Esophagus muscularis mucosa (tissue), 4 donors: Measurements from ENCODE around the gene KRTDAP. TPM values are rescaled to one million over a fixed set of nuclear protein-coding genes. Genes with fewer than 3 reads are reported as not detected.

Source experiments
- DNase-seq: peaks from one replicate; pipeline ENCODE4 v3.0.0-alpha.2; 2017; ENCODE audit errors: extremely low spot score
- H3K27ac ChIP-seq, 4 donors: fragments of 200-600 bp; sonication (generic); replicated peaks in 1 of 4; 1 replicate in 3 of 4; 2 replicates in 1 of 4; pipeline ENCODE4 v1.5.1; 2016 to 2019; ENCODE audit warnings: mild to moderate bottlenecking in 1 of 4
- H3K27me3 ChIP-seq, 4 donors: fragments of 200-600 bp; sonication (generic); one replicate each; pipeline versions ENCODE4 v1.5.1 to v1.6.0; 2016 to 2019
- H3K36me3 ChIP-seq, 4 donors: fragments of 200-600 bp; sonication (generic); one replicate each; pipeline ENCODE4 v1.5.1; 2016 to 2019
- H3K4me1 ChIP-seq, 4 donors: fragments of 200-600 bp; sonication (generic); one replicate each; pipeline ENCODE4 v1.5.1; 2016 to 2019
- H3K4me3 ChIP-seq, 4 donors: fragments of 200-600 bp; sonication (generic); 1 replicate in 2 of 4; 2 replicates in 2 of 4; pipeline ENCODE4 v1.5.1; 2016 to 2019; ENCODE audit warnings: mild to moderate bottlenecking in 4 of 4, moderate library complexity in 1 of 4
- H3K9me3 ChIP-seq, 4 donors: fragments of 200-600 bp; sonication (generic); 1 replicate in 3 of 4; 2 replicates in 1 of 4; pipeline ENCODE4 v1.5.1; 2016 to 2019
- EP300 ChIP-seq: sonication (generic); formaldehyde crosslinking; IDR thresholded peaks from one replicate; pipeline ENCODE4 v1.6.1; 2017; ENCODE audit warnings: antibody characterized with exemption
- POLR2A ChIP-seq: fragments of 450-650 bp; IDR thresholded peaks from one replicate; pipeline ENCODE4 v1.6.1; 2017; ENCODE audit warnings: antibody characterized with exemption, moderate library complexity, mild to moderate bottlenecking, low read depth
- POLR2AphosphoS5 ChIP-seq, 2 donors: sonication (generic); formaldehyde crosslinking; IDR thresholded peaks; one replicate each; pipeline ENCODE4 v1.6.1; 2017; ENCODE audit warnings: antibody characterized with exemption in 2 of 2
- whole genome bisulfite sequencing: methylation state at CpG from one replicate; pipeline ENCODE4 v1.1.5; 2018; 5-methylcytosine and 5-hydroxymethylcytosine counted together
- intact Hi-C: fragments of 100-400 bp; cut with DNase I; formaldehyde crosslinking; loops from one replicate; pipeline ENCODE4 v1.15.1; 2023
- total RNA-seq, 4 donors: library from RNA; depleted of rRNA; stranded (reverse); fragments of >200 nt; gene quantifications; one replicate each; pipeline versions ENCODE4 v1.1.0 to v1.2.1, GENCODE V29; 2016
- TF ChIP-seq, protein P1 (sequence below), 3 experiments: fragments of 200-600 bp in 2 of 3; fragments of 450-650 bp in 1 of 3; sonication (generic) in 2 of 3; IDR thresholded peaks; one replicate each; pipeline ENCODE4 v1.5.1; 2017 to 2019; ENCODE audit warnings: antibody characterized with exemption in 3 of 3, mild to moderate bottlenecking in 2 of 3, moderate library complexity in 1 of 3

KRTDAP gene
- total RNA-seq, 4 donors from 2014 or later, result not detected

DNA sequence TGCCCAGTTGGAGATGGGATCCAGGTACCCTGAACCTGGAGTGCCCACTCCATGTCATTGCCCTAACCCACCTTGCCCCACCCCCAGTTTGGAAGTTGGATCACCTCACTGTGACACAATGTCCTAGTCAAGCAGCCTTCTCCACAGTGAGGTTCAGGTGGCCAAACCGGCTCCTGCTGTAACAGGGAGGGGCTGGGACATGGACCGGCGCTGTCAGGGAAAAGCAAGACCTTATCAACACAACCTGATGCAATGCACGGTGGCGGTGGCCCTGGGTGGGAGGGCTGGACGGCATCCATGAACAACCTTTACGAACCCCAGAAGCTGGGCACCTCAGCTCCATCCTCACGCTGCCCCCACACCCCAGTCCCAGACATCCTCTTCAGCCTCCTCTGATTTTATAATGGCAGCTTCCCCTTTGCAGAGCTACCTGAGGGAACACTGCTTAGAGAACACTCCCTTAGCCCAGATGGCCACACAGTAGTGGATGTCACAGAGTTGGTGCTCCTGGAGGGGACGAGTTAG is 1.6 kb upstream of the KRTDAP start:
- TF ChIP-seq, protein P1, sequence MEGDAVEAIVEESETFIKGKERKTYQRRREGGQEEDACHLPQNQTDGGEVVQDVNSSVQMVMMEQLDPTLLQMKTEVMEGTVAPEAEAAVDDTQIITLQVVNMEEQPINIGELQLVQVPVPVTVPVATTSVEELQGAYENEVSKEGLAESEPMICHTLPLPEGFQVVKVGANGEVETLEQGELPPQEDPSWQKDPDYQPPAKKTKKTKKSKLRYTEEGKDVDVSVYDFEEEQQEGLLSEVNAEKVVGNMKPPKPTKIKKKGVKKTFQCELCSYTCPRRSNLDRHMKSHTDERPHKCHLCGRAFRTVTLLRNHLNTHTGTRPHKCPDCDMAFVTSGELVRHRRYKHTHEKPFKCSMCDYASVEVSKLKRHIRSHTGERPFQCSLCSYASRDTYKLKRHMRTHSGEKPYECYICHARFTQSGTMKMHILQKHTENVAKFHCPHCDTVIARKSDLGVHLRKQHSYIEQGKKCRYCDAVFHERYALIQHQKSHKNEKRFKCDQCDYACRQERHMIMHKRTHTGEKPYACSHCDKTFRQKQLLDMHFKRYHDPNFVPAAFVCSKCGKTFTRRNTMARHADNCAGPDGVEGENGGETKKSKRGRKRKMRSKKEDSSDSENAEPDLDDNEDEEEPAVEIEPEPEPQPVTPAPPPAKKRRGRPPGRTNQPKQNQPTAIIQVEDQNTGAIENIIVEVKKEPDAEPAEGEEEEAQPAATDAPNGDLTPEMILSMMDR (IDR thresholded peaks at IDR 0.05), result no peak
- TF ChIP-seq EP300 (no peak), POLR2A (no peak), POLR2AphosphoS5 (IDR thresholded peaks at IDR 0.05) (no peak)
- intact Hi-C loops, result loop anchor here (5.0 kb wide), 1 partner anchor 140 kb away; no protein-coding TSS in a partner anchor
- WGBS, result 94% methylated on average over 8 of the region's 9 CpGs
- H3K4me3 ChIP-seq, result no peak overlapping the region
- DNase-seq, result no peak
- H3K27ac ChIP-seq, result no peak overlapping the region
- H3K9me3 ChIP-seq, result no peaks in the 10 kb centered on the region
- H3K36me3 ChIP-seq, result no peaks in the 10 kb centered on the region
- H3K27me3 ChIP-seq, result peaks cover 0 to 63% (median 0%) of the 10 kb centered on the region in 4 donors
- peaks cover 6 to 9% (median 7%) of the 10 kb centered on the region in 4 donors for H3K4me1 ChIP-seq

DNA sequence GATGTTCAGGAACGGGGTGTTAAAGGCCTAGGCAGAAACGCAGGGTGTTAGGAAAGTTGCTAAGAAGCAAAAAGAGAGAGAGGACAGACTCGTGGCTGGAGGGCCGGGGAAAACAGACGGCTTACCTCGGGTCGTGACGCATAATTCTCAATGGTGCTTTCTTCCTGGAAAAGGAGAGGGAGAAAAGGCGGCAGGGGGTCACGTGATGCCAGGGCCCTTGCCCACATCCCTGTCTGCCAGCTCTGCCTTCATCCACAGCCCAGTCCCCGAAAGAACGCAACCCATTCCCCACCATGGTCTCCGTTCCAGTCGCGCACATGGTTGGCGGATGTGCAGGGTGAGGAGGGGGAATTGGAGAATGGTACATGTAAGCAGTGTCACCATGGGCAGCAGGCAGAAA is 1.6 kb downstream of the KRTDAP start:
- H3K36me3 ChIP-seq, result no peaks in the 10 kb centered on the region
- no peaks in the 10 kb centered on the region for H3K9me3 ChIP-seq
- intact Hi-C loops, result no loop called here
- no peak overlapping the region for H3K27ac ChIP-seq
- H3K4me3 ChIP-seq, result no peak overlapping the region
- H3K27me3 ChIP-seq, result peaks cover 0 to 48% (median 0%) of the 10 kb centered on the region in 4 donors
- DNase-seq, result no peak
- TF ChIP-seq, protein P1 (IDR thresholded peaks at IDR 0.05), result no peak
- TF ChIP-seq POLR2AphosphoS5 (IDR thresholded peaks at IDR 0.05) (no peak), POLR2A (no peak), EP300 (no peak)
- no peaks in the 10 kb centered on the region for H3K4me1 ChIP-seq
- WGBS, result 81% methylated on average over 16 of the region's 16 CpGs

DNA sequence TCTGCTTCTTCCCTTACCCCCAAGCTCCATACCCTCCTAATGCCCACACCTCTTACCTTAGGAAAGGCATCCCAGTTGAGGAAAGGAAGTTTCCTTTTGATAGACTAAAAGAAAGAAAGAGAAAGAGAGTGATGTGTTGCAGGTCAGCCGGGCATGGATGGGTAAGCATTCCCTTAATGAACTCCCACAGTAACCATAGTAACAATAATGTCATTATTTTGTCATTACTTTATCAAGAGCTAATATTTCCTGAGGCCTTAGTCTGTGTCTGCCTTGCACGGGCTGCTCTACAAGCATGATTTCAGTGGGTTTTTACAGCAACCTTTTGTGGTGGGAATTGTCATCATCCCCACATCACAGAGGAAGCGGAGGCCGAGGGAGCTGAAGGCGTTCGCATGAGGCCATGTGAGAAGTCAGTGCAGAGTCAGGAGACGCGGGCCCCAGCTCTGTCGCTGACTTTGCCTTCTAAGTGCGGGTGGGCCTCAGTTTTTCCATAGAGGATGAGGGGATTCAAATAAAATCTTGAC is 2.5 kb downstream of the KRTDAP start:
- no peak overlapping the region for H3K4me3 ChIP-seq
- intact Hi-C loops, result no loop called here
- H3K27me3 ChIP-seq, result peaks cover 0 to 42% (median 0%) of the 10 kb centered on the region in 4 donors
- TF ChIP-seq, protein P1 (IDR thresholded peaks at IDR 0.05), result no peak
- TF ChIP-seq POLR2AphosphoS5 (IDR thresholded peaks at IDR 0.05) (no peak), EP300 (no peak), POLR2A (no peak)
- no peaks in the 10 kb centered on the region for H3K9me3 ChIP-seq
- no peak overlapping the region for H3K27ac ChIP-seq
- H3K36me3 ChIP-seq, result no peaks in the 10 kb centered on the region
- WGBS, result 76% methylated on average over 10 of the region's 10 CpGs
- DNase-seq, result no peak
- no peaks in the 10 kb centered on the region for H3K4me1 ChIP-seq

DNA sequence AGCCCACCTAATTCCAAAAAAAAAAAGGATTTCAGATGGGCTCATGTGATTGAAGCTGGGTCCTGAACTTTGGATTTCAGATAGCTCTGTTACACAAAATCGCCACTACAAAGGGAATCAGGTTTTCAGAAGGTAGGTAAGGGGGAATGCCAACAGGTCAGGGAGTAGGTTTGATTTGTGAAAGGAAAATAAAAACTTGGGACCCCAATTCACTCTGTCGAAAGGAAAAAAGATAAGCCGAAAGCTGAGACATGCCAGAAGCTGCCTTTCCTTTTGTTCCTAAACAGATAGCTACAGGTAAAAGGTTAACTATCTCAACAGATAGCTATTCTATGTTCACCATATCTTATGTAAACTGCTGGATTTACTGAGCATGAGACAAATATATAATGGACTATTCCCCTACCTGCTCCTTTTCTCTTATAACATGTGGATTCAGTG is 4.0 kb downstream of the KRTDAP start:
- H3K27me3 ChIP-seq, result peaks cover 0 to 38% (median 0%) of the 10 kb centered on the region in 4 donors
- H3K27ac ChIP-seq, result no peak overlapping the region
- no peak overlapping the region for H3K4me3 ChIP-seq
- DNase-seq, result no peak
- no peaks in the 10 kb centered on the region for H3K4me1 ChIP-seq
- no peaks in the 10 kb centered on the region for H3K36me3 ChIP-seq
- 86% methylated on average over 3 of the region's 3 CpGs for WGBS
- no peaks in the 10 kb centered on the region for H3K9me3 ChIP-seq
- no peak for TF ChIP-seq POLR2AphosphoS5 (IDR thresholded peaks at IDR 0.05)
- no peak for TF ChIP-seq POLR2A
- TF ChIP-seq EP300, result no peak
- TF ChIP-seq, protein P1 (IDR thresholded peaks at IDR 0.05), result no peak
- intact Hi-C loops, result no loop called here
